Activated naive CD4-positive, alpha-beta T cell treated with anti-CD3 and anti-CD28 coated beads, Interleukin-2, amount 10 ng/mL, durations not matched to agents 5 hours and 36 hours (primary cell): Measurements from ENCODE around the gene KLHL30. TPM values are rescaled to one million over a fixed set of nuclear protein-coding genes. Genes with fewer than 3 reads are reported as not detected.

ENCODE experiments used
- total RNA-seq, 2 experiments: library from RNA; stranded (reverse); gene quantifications; one replicate each; pipeline ENCODE4 v1.2.3, GENCODE V29; 2021

The KLHL30 gene
- total RNA-seq, result not detected

GRCh38 chr2:238138331-238139195, at the start of gene KLHL30:
Gene KLHL30 (plus strand): TSS chr2:238138668. CDS start chr2:238140755, 2,087 bp downstream.

GRCh38 chr2:238100049-238100820, 38.2 kb upstream of the KLHL30 start, which contains the start of gene ESPNL:
Gene ESPNL (plus strand): TSS chr2:238100340. CDS start chr2:238100420, 80 bp downstream.

GRCh38 chr2:238158509-238159070, 20.1 kb downstream of the KLHL30 start, which contains the start of gene ERFE:
Gene ERFE (plus strand): TSS chr2:238158970. CDS start chr2:238159008, 38 bp downstream.

Other genes starting within 250 kb of the KLHL30 start
- gene UBE2F, start 171.7 kb upstream of the KLHL30 start, total RNA-seq, result 10 to 100 TPM; 93.4 to 94.1 TPM
- gene SCLY, start 77.7 kb upstream of the KLHL30 start, total RNA-seq, result 10 to 100 TPM; 23.4 to 25.3 TPM
- gene ESPNL, start 38.3 kb upstream of the KLHL30 start, total RNA-seq, result under 1 TPM; 0.05 to 0.10 TPM
- gene ERFE, start 20.3 kb downstream of the KLHL30 start, total RNA-seq, result under 1 TPM; 0.10 to 0.29 TPM
- gene ILKAP, start 65.0 kb downstream of the KLHL30 start, total RNA-seq, result 10 to 100 TPM; 55.5 to 57.0 TPM
- 1 to 10 TPM; 5.7 to 6.8 TPM for gene HES6, start 101.4 kb downstream of the KLHL30 start, total RNA-seq
- 10 to 100 TPM; 14.1 TPM for gene PER2, start 149.9 kb downstream of the KLHL30 start, total RNA-seq
- gene TRAF3IP1, start 181.8 kb downstream of the KLHL30 start, total RNA-seq, result 1 to 10 TPM; 8.4 to 9.5 TPM